Kidney epithelial cell (primary cell): ENCODE results near the gene SPTBN1. TPM values are rescaled to one million over a fixed set of nuclear protein-coding genes. Genes with fewer than 3 reads are reported as not detected.
A peak's percentile ranks its signal among the peaks of the same experiment; 100 is the strongest.

Experiments
- DNase-seq: peaks from one replicate; pipeline ENCODE4 v3.0.0-alpha.2; 2010; ENCODE audit warnings: low read depth
- H3K27me3 ChIP-seq: 2 replicates; pipeline ENCODE4 v1.6.0; 2011; ENCODE audit warnings: low read length; ENCODE audit not compliant: control insufficient read depth, insufficient read depth
- H3K36me3 ChIP-seq: 2 replicates; pipeline ENCODE4 v1.5.1; 2011; ENCODE audit warnings: low read length; ENCODE audit not compliant: control insufficient read depth, insufficient read depth
- H3K4me3 ChIP-seq: 2 replicates; pipeline ENCODE4 v1.5.1; 2011; ENCODE audit warnings: low read depth, mild to moderate bottlenecking, control low read depth, low read length
- total RNA-seq: library from RNA; depleted of rRNA; stranded (reverse); fragments of >200 nt; gene quantifications from 2 replicates; pipeline ENCODE4 v1.2.3, GENCODE V29; 2015
- TF ChIP-seq, protein P1 (sequence below): IDR thresholded peaks from 2 replicates; pipeline ENCODE4 v1.5.1; 2011; ENCODE audit warnings: mild to moderate bottlenecking, moderate library complexity, low read length, control low read depth, inconsistent platforms; ENCODE audit not compliant: insufficient read depth, poor library complexity, severe bottlenecking

The SPTBN1 gene
- total RNA-seq, 1 donor from 2014 or later = 492 TPM

DNA sequence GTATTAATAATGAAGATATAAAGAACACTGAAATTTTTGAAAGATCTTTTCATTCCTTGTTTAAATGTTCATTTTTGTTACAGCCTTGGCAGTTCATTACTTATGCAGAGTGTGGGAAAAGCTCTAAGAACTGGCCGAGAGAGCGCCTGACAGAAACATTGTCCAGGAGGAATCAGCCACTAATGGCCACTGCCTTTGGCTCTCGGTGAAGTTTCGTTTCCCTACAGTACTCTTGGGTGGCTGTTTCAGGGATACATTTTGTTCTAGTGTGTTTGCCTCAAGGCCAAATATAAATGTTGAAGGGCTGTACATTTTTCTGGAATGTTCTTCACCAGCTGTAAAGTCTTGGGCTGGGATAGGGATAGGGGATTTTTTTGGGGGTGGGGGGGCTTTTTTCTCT is 10.7 kb downstream of the SPTBN1 start:
- no peaks in the 10 kb centered on the region for H3K27me3 ChIP-seq
- TF ChIP-seq, protein P1, sequence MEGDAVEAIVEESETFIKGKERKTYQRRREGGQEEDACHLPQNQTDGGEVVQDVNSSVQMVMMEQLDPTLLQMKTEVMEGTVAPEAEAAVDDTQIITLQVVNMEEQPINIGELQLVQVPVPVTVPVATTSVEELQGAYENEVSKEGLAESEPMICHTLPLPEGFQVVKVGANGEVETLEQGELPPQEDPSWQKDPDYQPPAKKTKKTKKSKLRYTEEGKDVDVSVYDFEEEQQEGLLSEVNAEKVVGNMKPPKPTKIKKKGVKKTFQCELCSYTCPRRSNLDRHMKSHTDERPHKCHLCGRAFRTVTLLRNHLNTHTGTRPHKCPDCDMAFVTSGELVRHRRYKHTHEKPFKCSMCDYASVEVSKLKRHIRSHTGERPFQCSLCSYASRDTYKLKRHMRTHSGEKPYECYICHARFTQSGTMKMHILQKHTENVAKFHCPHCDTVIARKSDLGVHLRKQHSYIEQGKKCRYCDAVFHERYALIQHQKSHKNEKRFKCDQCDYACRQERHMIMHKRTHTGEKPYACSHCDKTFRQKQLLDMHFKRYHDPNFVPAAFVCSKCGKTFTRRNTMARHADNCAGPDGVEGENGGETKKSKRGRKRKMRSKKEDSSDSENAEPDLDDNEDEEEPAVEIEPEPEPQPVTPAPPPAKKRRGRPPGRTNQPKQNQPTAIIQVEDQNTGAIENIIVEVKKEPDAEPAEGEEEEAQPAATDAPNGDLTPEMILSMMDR = no peak
- no peak overlapping the region for H3K4me3 ChIP-seq
- no peaks in the 10 kb centered on the region for H3K36me3 ChIP-seq
- DNase-seq = no peak

GRCh38 chr2:54468673-54469072 is 12.5 kb downstream of the SPTBN1 start:
- no peak overlapping the region for H3K4me3 ChIP-seq
- H3K36me3 ChIP-seq = no peaks in the 10 kb centered on the region
- TF ChIP-seq, protein P1 = no peak
- no peak for DNase-seq
- no peaks in the 10 kb centered on the region for H3K27me3 ChIP-seq

GRCh38 chr2:54469484-54470053 is 13.4 kb downstream of the SPTBN1 start:
- no peaks in the 10 kb centered on the region for H3K36me3 ChIP-seq
- no peaks in the 10 kb centered on the region for H3K27me3 ChIP-seq
- TF ChIP-seq, protein P1 = no peak
- DNase-seq = no peak
- H3K4me3 ChIP-seq = no peak overlapping the region

DNA sequence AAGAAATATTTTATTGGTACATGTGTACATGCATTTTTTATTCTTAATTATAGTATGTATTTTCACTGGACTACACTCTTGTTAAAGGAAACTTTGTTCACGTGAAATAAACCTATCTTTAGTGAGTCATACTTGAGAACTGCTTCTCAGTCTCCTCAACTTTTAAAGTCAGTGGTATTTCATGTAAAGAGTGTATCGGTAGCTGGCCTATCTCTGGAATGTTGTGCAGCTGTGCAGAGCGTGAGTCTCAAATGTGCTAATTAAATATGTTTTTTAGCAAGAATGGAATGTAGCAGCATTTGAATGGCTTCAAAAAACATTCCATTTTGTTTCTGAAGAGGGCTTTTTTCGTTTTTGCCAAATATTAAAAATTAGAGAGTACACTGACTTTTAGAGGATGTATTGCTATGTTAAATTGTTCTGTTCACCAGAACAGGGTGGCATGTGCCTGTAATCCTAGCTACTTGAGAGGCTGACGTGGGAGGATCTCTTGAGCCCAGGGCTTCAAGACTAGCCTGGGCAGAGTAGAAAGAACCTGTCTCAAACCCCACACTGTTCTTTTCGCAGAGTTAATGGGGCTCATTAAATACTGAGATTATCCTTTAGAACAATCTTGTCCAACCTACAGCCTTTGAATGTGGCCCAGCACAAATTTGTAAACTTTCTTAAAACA is 14.3 kb downstream of the SPTBN1 start:
- Histone ChIP-seq H3K4me3 (no peak overlapping the region), H3K36me3 (peaks cover 1% of the 10 kb centered on the region), H3K27me3 (no peaks in the 10 kb centered on the region)
- TF ChIP-seq, protein P1 = no peak
- DNase-seq = no peak

DNA sequence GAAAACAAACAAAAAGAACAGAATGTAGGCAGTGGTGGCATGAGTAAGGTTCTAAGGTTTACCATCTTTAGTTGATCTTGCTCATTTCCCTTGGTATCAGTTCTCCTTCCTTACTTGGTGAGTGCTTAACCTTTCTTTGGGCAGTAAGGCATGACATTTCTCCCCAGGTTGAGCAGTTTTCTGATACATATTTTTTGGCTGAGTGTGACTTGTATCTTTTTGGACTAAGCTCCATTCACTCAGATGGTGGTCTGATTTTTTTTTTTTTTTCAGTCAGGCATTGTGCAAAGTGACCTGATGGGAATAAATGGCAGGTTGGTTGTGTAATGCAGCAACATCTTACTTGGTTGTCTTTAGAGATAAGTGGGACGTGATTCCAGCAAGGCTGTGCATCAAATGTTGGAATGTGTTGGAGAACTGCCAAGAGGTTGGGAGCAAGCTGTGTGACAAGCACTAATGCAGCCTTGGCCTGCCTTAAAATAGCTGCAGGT is 15.1 kb downstream of the SPTBN1 start:
- peak; percentile 58 for DNase-seq
- TF ChIP-seq, protein P1 = no peak
- Histone ChIP-seq H3K27me3 (no peaks in the 10 kb centered on the region), H3K36me3 (peaks cover 1% of the 10 kb centered on the region), H3K4me3 (no peak overlapping the region)
